ENCODE data around the gene ANGPTL7. TPM values are rescaled to one million over a fixed set of nuclear protein-coding genes. Genes with fewer than 3 reads are reported as not detected.

The ANGPTL7 gene
- total and polyA plus RNA-seq, 10 of the 15 experiments (the other 5 are each of a cell fraction or from before 2014, with no cell fraction given): 0.09 TPM; not detected in 9

DNA sequence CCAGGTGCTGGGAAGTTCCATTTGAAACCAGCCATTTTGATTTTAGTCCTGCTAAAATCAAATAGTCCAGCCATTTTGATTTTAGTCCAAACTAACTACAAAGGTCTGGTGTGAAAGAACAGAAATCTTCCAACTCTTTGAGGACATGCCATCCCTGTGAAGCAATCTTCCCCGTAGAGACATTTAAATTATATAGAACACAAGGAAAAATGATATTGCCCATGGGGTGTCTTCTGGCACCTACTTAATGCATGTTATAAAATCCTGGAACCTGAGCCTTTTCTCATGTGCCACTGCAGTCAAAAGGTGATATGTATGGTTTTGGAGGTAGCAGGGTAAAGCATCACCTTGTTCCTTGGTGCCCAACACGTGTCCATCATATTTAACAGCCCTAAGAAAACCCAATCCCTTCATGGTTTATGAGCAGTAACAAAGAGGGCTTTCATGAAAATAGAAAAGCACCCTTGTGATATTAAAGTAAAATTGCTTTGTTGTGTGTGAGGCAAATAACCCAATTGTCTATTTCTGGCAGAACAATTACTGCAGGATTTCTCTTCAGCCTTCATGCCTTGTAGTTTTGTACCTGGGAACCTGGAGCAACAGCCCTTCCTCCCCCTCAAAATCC is 26.3 kb downstream of the ANGPTL7 start:
- Histone ChIP-seq H3K4me3 (no peak overlapping the region), H4K20me1 (ENCODE audit: control insufficient read depth, insufficient read depth) (no peaks in the 10 kb centered on the region), H3K36me3 (ENCODE audit: control insufficient read depth in 2 of 2, insufficient read depth in 2 of 2, low read length in 1 of 2) (peaks cover 11 to 42% of the 10 kb centered on the region in 2 experiments), H3K27me3 (replicated peaks in 1 of 2; ENCODE audit: control insufficient read depth in 2 of 2, insufficient read depth in 2 of 2, low read length in 1 of 2) (no peaks in the 10 kb centered on the region), H3K9me3 (replicated peaks; ENCODE audit: control insufficient read depth, insufficient read depth, low read length) (no peaks in the 10 kb centered on the region), H2AFZ (ENCODE audit: control insufficient read depth, low read depth, low read length) (no peak overlapping the region), H3K4me2 (ENCODE audit: control insufficient read depth, insufficient read depth) (no peak overlapping the region), H3K4me1 (ENCODE audit: control insufficient read depth, insufficient read depth, low read length) (no peaks in the 10 kb centered on the region), H3K9ac (ENCODE audit: control insufficient read depth, insufficient read depth, low read length) (no peak overlapping the region), H3K27ac (ENCODE audit: control insufficient read depth, insufficient read depth) (no peak overlapping the region), H3K79me2 (ENCODE audit: control insufficient read depth, insufficient read depth, low read length) (no peaks in the 10 kb centered on the region)
- BruUV-seq (replicated peaks): no TSS peak
- ATAC-seq: no peak
- SMC1A ChIA-PET (ENCODE audit: uncharacterized antibody, unreplicated experiment): interaction anchor here (0.8 kb wide), 1 partner anchor 37 kb away, joined by 4 read pairs; no protein-coding TSS in a partner anchor
- WGBS (ENCODE audit: insufficient coverage, insufficient replicate concordance, low lambda C conversion rate, missing lambda C conversion rate): 100% methylated on average over 2 of the region's 2 CpGs
- FAIRE-seq: no peak
- RAD21 ChIA-PET (ENCODE audit: unreplicated experiment): no interaction called here
- CTCF ChIA-PET: interaction anchor here (0.7 to 2.0 kb wide), 2 partner anchors 39 to 178 kb away, joined by 3 to 10 read pairs; no protein-coding TSS in a partner anchor
- POLR2A ChIA-PET: no interaction called here
- DNase-seq (ENCODE audit: low read depth, low spot score): no peak
- in situ Hi-C loops (cut with MboI) (no loop called here), intact Hi-C loops (cut with micrococcal nuclease; ENCODE audit: unreplicated experiment) (no loop called here)
- TF ChIP-seq RAD51 (IDR thresholded peaks at IDR 0.05) (no peak), RELA (IDR thresholded peaks at IDR 0.05; ENCODE audit: borderline replicate concordance, partially characterized antibody) (no peak), PML (IDR thresholded peaks at IDR 0.05; ENCODE audit: low read length) (no peak), ETV6 (conservative IDR thresholded peaks at IDR 0.05 in 1 of 2, IDR thresholded peaks at IDR 0.05 in 1 of 2; ENCODE audit: borderline replicate concordance in 1 of 2, low read depth in 1 of 2) (no peak), ZNF592 (IDR thresholded peaks at IDR 0.05) (no peak), KDM1A (IDR thresholded peaks at IDR 0.05; ENCODE audit: borderline replicate concordance) (no peak), IKZF2 (IDR thresholded peaks at IDR 0.05) (no peak), ZNF622 (IDR thresholded peaks at IDR 0.05) (no peak), GATAD2B (conservative IDR thresholded peaks at IDR 0.05; ENCODE audit: low read depth) (no peak), SUZ12 (IDR thresholded peaks at IDR 0.05; ENCODE audit: unreplicated experiment) (no peak), ATF3 (IDR thresholded peaks at IDR 0.05; ENCODE audit: borderline replicate concordance, extremely low read depth, low read depth, low read length) (no peak), TCF3 (IDR thresholded peaks at IDR 0.05; ENCODE audit: borderline replicate concordance, insufficient read depth, low read depth, low read length) (no peak), TCF7 (IDR thresholded peaks at IDR 0.05; ENCODE audit: borderline replicate concordance) (no peak), BRCA1 (IDR thresholded peaks at IDR 0.05; ENCODE audit: low read depth, low read length) (no peak), ZBED1 (IDR thresholded peaks at IDR 0.05; ENCODE audit: borderline replicate concordance) (no peak), NKRF (conservative IDR thresholded peaks at IDR 0.05) (no peak)
- TF ChIP-seq, protein P1, sequence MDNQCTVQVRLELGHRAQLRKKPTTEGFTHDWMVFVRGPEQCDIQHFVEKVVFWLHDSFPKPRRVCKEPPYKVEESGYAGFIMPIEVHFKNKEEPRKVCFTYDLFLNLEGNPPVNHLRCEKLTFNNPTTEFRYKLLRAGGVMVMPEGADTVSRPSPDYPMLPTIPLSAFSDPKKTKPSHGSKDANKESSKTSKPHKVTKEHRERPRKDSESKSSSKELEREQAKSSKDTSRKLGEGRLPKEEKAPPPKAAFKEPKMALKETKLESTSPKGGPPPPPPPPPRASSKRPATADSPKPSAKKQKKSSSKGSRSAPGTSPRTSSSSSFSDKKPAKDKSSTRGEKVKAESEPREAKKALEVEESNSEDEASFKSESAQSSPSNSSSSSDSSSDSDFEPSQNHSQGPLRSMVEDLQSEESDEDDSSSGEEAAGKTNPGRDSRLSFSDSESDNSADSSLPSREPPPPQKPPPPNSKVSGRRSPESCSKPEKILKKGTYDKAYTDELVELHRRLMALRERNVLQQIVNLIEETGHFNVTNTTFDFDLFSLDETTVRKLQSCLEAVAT (IDR thresholded peaks at IDR 0.05): no peak

Measured in GM12878 (cell line).